Bronchial epithelial cell (primary cell): ENCODE results near the gene DPP10. TPM values are rescaled to one million over a fixed set of nuclear protein-coding genes. Genes with fewer than 3 reads are reported as not detected.
A peak's percentile ranks its signal among the peaks of the same experiment; 100 is the strongest.

Source experiments
- DNase-seq: peaks from one replicate; pipeline ENCODE4 v3.0.0-alpha.2; 2010; ENCODE audit warnings: low read depth
- FAIRE-seq: peaks from 2 replicates; lab custom pipeline; 2011; peaks lifted over from hg19 to GRCh38; lab: Jason Lieb, UNC
- H3K27me3 ChIP-seq: 2 replicates; pipeline ENCODE4 v1.5.1; 2011; ENCODE audit warnings: low read length; ENCODE audit not compliant: control insufficient read depth, insufficient read depth
- H3K36me3 ChIP-seq: 2 replicates; pipeline ENCODE4 v1.5.1; 2011; ENCODE audit warnings: low read length; ENCODE audit not compliant: control insufficient read depth, insufficient read depth
- H3K4me3 ChIP-seq: 2 replicates; pipeline ENCODE4 v1.5.1; 2011; ENCODE audit warnings: mild to moderate bottlenecking, low read depth, low read length, control low read depth
- total RNA-seq: library from RNA; depleted of rRNA; stranded (reverse); fragments of >200 nt; gene quantifications from 2 replicates; pipeline ENCODE4 v1.2.1, GENCODE V29; 2014
- TF ChIP-seq, protein P1 (sequence below): IDR thresholded peaks from 2 replicates; pipeline ENCODE4 v1.5.1; 2011; ENCODE audit warnings: mild to moderate bottlenecking, moderate library complexity, low read length, control low read depth, inconsistent platforms; ENCODE audit not compliant: insufficient read depth, severe bottlenecking

The DPP10 gene
- total RNA-seq, 1 donor from 2014 or later, result 0.26 TPM

DNA sequence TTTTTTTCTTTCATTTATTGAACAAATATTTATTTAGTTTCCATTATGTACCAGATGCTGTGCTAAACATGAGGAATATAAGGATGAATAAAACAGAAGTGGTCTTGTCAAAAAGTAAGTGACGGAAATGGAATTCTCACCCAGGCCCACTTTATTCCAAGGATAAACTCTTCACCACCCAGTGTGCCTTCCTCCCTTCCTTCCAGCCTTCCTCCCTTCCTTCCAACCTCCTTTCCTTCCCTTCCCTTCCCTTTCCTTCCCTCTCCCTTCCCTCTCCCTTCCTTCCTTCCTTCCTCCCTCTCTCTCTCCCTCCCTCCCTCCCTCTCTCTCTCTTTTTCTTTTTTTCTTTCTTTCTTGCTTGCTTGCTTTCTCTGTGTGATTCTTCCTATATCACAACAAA, 240.8 kb downstream of the DPP10 start:
- H3K4me3 ChIP-seq, result no peak overlapping the region
- TF ChIP-seq, protein P1, sequence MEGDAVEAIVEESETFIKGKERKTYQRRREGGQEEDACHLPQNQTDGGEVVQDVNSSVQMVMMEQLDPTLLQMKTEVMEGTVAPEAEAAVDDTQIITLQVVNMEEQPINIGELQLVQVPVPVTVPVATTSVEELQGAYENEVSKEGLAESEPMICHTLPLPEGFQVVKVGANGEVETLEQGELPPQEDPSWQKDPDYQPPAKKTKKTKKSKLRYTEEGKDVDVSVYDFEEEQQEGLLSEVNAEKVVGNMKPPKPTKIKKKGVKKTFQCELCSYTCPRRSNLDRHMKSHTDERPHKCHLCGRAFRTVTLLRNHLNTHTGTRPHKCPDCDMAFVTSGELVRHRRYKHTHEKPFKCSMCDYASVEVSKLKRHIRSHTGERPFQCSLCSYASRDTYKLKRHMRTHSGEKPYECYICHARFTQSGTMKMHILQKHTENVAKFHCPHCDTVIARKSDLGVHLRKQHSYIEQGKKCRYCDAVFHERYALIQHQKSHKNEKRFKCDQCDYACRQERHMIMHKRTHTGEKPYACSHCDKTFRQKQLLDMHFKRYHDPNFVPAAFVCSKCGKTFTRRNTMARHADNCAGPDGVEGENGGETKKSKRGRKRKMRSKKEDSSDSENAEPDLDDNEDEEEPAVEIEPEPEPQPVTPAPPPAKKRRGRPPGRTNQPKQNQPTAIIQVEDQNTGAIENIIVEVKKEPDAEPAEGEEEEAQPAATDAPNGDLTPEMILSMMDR, result no peak
- DNase-seq, result no peak
- H3K27me3 ChIP-seq, result no peaks in the 10 kb centered on the region
- no peak for FAIRE-seq
- no peaks in the 10 kb centered on the region for H3K36me3 ChIP-seq

DNA sequence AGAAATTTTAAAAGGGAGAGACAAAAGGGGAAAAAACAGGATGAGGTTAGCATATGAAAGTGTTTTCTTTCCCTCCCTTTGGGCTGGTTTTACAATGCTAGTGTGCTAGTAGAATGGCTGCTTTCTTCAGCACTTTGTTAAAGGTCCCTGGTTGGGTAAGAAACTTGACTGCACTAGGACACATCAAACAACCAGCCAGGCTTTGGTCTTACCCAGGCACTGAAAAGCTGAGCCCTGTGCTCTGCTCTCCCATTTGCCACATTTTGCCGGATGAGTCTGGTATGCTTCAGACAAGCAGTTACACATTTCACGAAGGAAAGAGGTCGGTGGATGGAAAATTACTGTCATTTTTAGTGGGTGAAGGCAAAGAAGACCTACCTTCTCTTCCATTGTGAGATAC, 242.0 kb downstream of the DPP10 start:
- Histone ChIP-seq H3K27me3 (no peaks in the 10 kb centered on the region), H3K4me3 (no peak overlapping the region), H3K36me3 (no peaks in the 10 kb centered on the region)
- TF ChIP-seq, protein P1, result no peak
- FAIRE-seq (no peak), DNase-seq (no peak)

DNA sequence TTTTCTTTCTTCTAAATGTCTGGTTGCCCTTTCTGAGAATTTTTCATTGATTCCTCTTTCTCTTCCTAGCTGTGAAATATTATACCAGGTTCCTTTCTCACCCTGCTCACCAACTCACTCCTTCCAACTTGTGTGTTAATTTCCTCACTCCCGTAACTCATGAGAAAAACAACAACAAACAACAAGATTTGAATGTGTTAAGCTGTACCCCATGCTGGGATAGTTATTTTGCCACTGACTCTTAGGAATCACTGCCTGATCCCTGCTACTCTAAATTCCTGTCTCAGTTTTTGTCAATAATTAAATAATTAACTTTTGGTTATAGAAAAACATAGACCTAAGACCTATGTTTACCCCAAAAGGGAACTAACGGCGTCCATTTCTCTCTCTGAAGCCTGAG, 242.7 kb downstream of the DPP10 start:
- FAIRE-seq, result no peak

DNA sequence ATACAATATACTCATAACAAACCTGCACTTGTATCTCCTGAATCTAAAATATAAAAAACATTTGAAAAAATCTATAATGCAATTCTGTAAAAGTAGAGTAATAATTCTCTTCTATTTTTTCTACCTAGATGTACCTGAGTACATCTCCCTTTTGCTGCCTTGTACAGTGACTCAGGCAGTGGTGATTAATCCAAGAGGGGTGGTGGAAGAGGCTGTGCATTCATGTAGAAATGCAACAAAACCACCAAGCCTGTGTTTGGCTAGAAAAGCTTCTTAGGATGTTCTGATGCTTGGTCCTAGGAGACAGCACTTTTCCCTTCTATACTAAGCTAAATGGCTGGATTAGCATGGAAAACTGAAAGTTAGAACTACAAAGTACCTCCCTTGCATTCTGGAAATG, 245.8 kb downstream of the DPP10 start:
- no peak for FAIRE-seq
- TF ChIP-seq, protein P1, result no peak
- Histone ChIP-seq H3K27me3 (no peaks in the 10 kb centered on the region), H3K4me3 (no peak overlapping the region), H3K36me3 (no peaks in the 10 kb centered on the region)
- peak; percentile 3 for DNase-seq

More for the DNA sequence above, 242.7 kb downstream of the DPP10 start:
- Histone ChIP-seq H3K27me3 (no peaks in the 10 kb centered on the region), H3K4me3 (no peak overlapping the region), H3K36me3 (no peaks in the 10 kb centered on the region)
- DNase-seq, result no peak
- TF ChIP-seq, protein P1, result no peak

DNA sequence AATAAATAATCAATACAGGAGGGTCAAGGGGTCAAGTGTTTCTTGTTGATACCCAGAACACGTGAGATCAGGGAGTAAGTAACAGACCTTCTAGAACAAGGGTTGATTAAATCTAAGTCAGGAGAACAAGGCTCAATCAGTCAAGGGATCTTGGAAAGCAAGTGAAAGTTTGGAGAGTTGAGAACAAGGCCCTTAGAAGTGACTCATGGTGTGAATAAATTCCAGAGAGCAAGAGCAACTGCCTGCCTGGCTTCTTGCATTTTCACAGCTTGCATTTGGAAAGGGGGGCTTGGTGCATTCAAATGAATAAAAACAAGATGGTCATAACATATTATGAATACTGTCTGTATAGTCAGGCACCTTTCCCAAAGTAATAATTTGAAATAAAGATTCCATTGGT, 256.1 kb downstream of the DPP10 start:
- TF ChIP-seq, protein P1, result no peak
- no peak overlapping the region for H3K4me3 ChIP-seq
- H3K36me3 ChIP-seq, result no peaks in the 10 kb centered on the region
- no peaks in the 10 kb centered on the region for H3K27me3 ChIP-seq
- no peak for FAIRE-seq
- DNase-seq, result no peak

DNA sequence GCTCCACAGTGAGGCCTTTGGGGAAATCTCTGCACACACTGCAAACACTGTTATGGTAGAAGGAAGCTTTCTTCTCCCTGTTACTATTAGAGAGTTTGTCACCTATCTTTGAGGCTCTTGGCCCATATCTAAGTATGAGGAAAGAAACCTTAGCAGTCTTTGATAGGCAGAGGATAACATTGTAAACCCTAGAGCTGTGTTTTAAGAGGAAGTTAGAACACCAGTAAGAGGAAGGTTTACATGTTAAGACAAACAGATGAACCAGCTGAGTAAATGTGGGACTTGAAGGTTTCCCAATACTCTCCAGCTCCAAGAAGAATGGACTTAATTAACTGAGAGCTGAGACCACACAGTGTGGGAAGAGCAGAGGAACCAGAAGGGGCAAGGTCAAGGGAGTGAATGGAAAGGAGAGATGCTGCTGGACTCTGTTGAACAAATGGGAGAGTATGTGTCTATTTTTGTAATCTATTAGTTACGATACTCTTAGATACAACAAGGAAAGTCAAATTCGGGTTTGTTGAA, 257.0 kb downstream of the DPP10 start:
- H3K4me3 ChIP-seq, result no peak overlapping the region
- FAIRE-seq, result no peak
- DNase-seq, result no peak
- TF ChIP-seq, protein P1, result no peak
- H3K27me3 ChIP-seq, result no peaks in the 10 kb centered on the region
- no peaks in the 10 kb centered on the region for H3K36me3 ChIP-seq
